H1 (cell line): ENCODE measurements around the gene ESPNL.
"Not testable (repeated sequence)": the region's sequence is repeated elsewhere in the genome, so short reads cannot be mapped to it uniquely, and the experiment has no call there.

ENCODE experiments used
- BACH1 ChIP-seq: IDR thresholded peaks from 2 replicates; pipeline ENCODE4 v1.6.1; 2012; ENCODE audit warnings: low read length, improper control_type of control experiment
- GTF2F1 ChIP-seq: IDR thresholded peaks from 2 replicates; pipeline ENCODE4 v1.6.1; 2012; ENCODE audit warnings: low read depth, low read length, improper control_type of control experiment, borderline replicate concordance
- POLR2A ChIP-seq, 2 experiments: IDR thresholded peaks; 1 replicate in 1 of 2; 2 replicates in 1 of 2; pipeline ENCODE4 v1.6.1; 2011; ENCODE audit warnings: low read depth in 2 of 2, low read length in 2 of 2, mild to moderate bottlenecking in 2 of 2; ENCODE audit errors: control extremely low read depth in 1 of 2
- RAD21 ChIP-seq, 2 experiments: IDR thresholded peaks in 1 of 2; conservative IDR thresholded peaks in 1 of 2; 2 replicates each; pipeline ENCODE4 v1.6.1; 2011; ENCODE audit warnings: low read depth in 2 of 2, low read length in 2 of 2, improper control_type of control experiment in 1 of 2, inconsistent platforms in 1 of 2, mild to moderate bottlenecking in 1 of 2, moderate library complexity in 1 of 2
- RFX5 ChIP-seq: IDR thresholded peaks from 2 replicates; pipeline ENCODE4 v1.6.1; 2011; ENCODE audit warnings: low read depth, low read length, improper control_type of control experiment, borderline replicate concordance
- TF ChIP-seq, protein P1 (sequence below), 3 experiments: IDR thresholded peaks; 1 replicate in 2 of 3; 2 replicates in 1 of 3; pipeline versions ENCODE4 v1.5.1 to v1.6.1; 2011; ENCODE audit warnings: low read length in 3 of 3, mild to moderate bottlenecking in 3 of 3, inconsistent platforms in 2 of 3, low read depth in 1 of 3, moderate library complexity in 1 of 3; ENCODE audit not compliant: insufficient read depth in 1 of 3; ENCODE audit errors: control extremely low read depth in 1 of 3

DNA sequence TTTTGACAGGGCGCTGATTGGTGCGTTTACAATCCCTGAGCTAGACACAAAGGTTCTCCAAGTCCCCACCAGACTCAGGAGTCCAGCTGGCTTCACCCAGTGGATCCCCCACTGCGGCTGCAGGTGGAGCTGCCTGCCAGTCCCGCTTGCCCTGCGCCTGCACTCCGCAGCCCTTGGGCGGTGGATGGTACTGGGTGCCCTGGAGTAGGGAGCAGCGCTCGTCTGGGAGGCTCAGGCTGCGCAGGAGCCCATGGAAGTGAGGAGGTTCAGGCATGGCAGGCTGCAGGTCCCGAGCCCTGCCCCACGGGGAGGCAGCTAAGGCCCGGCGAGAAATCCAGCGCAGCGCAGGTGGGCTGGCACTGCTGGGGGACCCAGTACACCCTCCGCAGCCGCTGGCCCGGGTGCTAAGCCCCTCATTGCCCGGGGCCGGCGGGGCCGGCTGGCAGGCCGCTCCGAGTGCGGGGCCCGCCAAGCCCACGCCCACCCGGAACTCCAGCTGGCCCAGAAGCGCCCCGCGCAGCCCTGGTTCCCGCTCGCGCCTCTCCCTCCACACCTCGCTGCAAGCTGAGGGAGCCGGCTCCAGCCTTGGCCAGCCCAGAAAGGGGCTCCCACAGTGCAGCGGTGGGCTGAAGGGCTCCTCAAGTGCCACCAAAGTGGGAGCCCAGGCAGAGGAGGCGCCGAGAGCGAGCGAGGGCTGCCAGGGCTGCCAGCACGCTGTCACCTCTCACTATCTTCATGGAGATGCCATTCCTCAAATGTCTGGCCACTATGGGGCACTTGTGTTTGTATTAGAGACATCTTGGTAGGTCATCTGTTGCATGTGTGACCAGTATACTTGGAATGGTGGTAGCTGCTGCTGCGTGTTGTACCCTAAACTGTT is 42.2 kb upstream of the ESPNL start:
- TF ChIP-seq, protein P1, sequence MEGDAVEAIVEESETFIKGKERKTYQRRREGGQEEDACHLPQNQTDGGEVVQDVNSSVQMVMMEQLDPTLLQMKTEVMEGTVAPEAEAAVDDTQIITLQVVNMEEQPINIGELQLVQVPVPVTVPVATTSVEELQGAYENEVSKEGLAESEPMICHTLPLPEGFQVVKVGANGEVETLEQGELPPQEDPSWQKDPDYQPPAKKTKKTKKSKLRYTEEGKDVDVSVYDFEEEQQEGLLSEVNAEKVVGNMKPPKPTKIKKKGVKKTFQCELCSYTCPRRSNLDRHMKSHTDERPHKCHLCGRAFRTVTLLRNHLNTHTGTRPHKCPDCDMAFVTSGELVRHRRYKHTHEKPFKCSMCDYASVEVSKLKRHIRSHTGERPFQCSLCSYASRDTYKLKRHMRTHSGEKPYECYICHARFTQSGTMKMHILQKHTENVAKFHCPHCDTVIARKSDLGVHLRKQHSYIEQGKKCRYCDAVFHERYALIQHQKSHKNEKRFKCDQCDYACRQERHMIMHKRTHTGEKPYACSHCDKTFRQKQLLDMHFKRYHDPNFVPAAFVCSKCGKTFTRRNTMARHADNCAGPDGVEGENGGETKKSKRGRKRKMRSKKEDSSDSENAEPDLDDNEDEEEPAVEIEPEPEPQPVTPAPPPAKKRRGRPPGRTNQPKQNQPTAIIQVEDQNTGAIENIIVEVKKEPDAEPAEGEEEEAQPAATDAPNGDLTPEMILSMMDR (IDR thresholded peaks at IDR 0.05; ENCODE audit: control extremely low read depth in 1 of 3, insufficient read depth in 1 of 3, low read depth in 1 of 3, low read length in 3 of 3) = not testable (repeated sequence)
- TF ChIP-seq POLR2A (IDR thresholded peaks at IDR 0.05; ENCODE audit: control extremely low read depth in 1 of 2, low read depth in 2 of 2, low read length in 2 of 2); RFX5; BACH1; GTF2F1; RAD21 (IDR thresholded peaks at IDR 0.05 in 1 of 2, conservative IDR thresholded peaks at IDR 0.05 in 1 of 2; ENCODE audit: low read depth in 2 of 2, low read length in 2 of 2): not testable (repeated sequence)
